K562 (cell line): ENCODE measurements around the gene MTMR6. TPM values are rescaled to one million over a fixed set of nuclear protein-coding genes. Genes with fewer than 3 reads are reported as not detected.

Experiments used
- ATAC-seq: fragments of 200-7000 bp; cut with Tn5 transposase; 3 replicates; pipeline ENCODE4 v1.9.1; 2020; ENCODE audit warnings: moderate library complexity
- BruUV-seq: library from RNA; stranded (reverse); fragments of 400-500 nt; replicated peaks from 2 replicates; lab custom pipeline; 2021; lab: Mats Ljungman, UMichigan
- CTCF ChIA-PET: fragments of 300-600 bp; formaldehyde crosslinking; extraction: SDS; loops from one replicate; lab custom pipeline; 2021; ENCODE audit warnings: low intra/inter-chr PET ratio; lab: Yijun Ruan, JAX
- POLR2A ChIA-PET: fragments of 300-600, 350-650 bp; sonication (Branson Sonifier 250); formaldehyde crosslinking; extraction: SDS; loops from one replicate; lab custom pipeline; 2021; ENCODE audit warnings: antibody characterized with exemption, inconsistent platforms; lab: Yijun Ruan, JAX
- DNase-seq, 4 experiments: peaks; one replicate each; pipeline versions ENCODE4 v3.0.0 to v3.0.0-alpha.2; 2011 to 2018; ENCODE audit warnings: low spot score in 3 of 4, mixed read lengths in 3 of 4; ENCODE audit errors: extremely low read depth in 1 of 4
- FAIRE-seq: peaks from 2 replicates; lab custom pipeline; 2011; peaks lifted over from hg19 to GRCh38; lab: Jason Lieb, UNC
- H2AFZ ChIP-seq: 2 replicates; pipeline ENCODE4 v1.6.0; 2011; ENCODE audit warnings: low read depth, low read length, control low read depth, inconsistent platforms
- H3K27ac ChIP-seq: fragments of 200-600 bp; 3 replicates; pipeline ENCODE4 v1.8.0; 2011; ENCODE audit warnings: low read depth, mild to moderate bottlenecking, control low read depth, inconsistent platforms, low read length, moderate library complexity, mixed read lengths; ENCODE audit errors: extremely low read depth
- H3K27me3 ChIP-seq, 2 experiments: fragments of 300-600 bp in 1 of 2; 2 replicates in 1 of 2; 3 replicates in 1 of 2; pipeline versions ENCODE4 v1.6.0 to v1.8.0; 2011; ENCODE audit warnings: inconsistent platforms in 2 of 2, low read length in 2 of 2, mild to moderate bottlenecking in 1 of 2, mixed read lengths in 1 of 2, moderate library complexity in 1 of 2; ENCODE audit not compliant: control insufficient read depth in 2 of 2, insufficient read depth in 2 of 2
- H3K36me3 ChIP-seq: fragments of 300-600 bp; 3 replicates; pipeline ENCODE4 v1.8.0; 2011; ENCODE audit warnings: mild to moderate bottlenecking, low read length, inconsistent platforms; ENCODE audit not compliant: control insufficient read depth, insufficient read depth
- H3K4me1 ChIP-seq, 2 experiments: fragments of 200-600 bp in 1 of 2; replicated peaks in 1 of 2; 2 replicates in 1 of 2; 3 replicates in 1 of 2; pipeline versions ENCODE4 v1.5.1 to v1.8.0; 2011; ENCODE audit warnings: inconsistent platforms in 2 of 2, low read length in 2 of 2, mild to moderate bottlenecking in 1 of 2, mixed read lengths in 1 of 2, moderate library complexity in 1 of 2; ENCODE audit not compliant: control insufficient read depth in 2 of 2, insufficient read depth in 2 of 2
- H3K4me2 ChIP-seq: 2 replicates; pipeline ENCODE4 v1.6.1; 2011; ENCODE audit warnings: low read length, control low read depth, inconsistent platforms, mixed read lengths; ENCODE audit not compliant: insufficient read depth
- H3K4me3 ChIP-seq: fragments of 200-600 bp; sonication (generic), shearing (Covaris generic); 2 replicates; pipeline ENCODE4 v1.5.1; 2016; ENCODE audit warnings: control low read depth, inconsistent platforms
- H3K79me2 ChIP-seq: fragments of 200-600 bp; 3 replicates; pipeline ENCODE4 v1.8.0; 2011; ENCODE audit warnings: low read length, inconsistent platforms; ENCODE audit not compliant: control insufficient read depth, insufficient read depth
- H3K9ac ChIP-seq, 2 experiments: 2 replicates each; pipeline versions ENCODE4 v1.6.0 to v1.6.1; 2011; ENCODE audit warnings: low read depth in 2 of 2, low read length in 2 of 2, control low read depth in 1 of 2, inconsistent platforms in 1 of 2, mild to moderate bottlenecking in 1 of 2, mixed read lengths in 1 of 2; ENCODE audit not compliant: insufficient read depth in 1 of 2
- H3K9me1 ChIP-seq: one replicate; pipeline ENCODE4 v1.6.0; 2011; ENCODE audit warnings: inconsistent platforms, mild to moderate bottlenecking, low read length, moderate library complexity; ENCODE audit not compliant: control insufficient read depth, insufficient read depth
- H3K9me3 ChIP-seq: replicated peaks from 2 replicates; pipeline ENCODE4 v1.5.1; 2011; ENCODE audit warnings: low read depth, low read length, inconsistent platforms; ENCODE audit not compliant: control insufficient read depth, insufficient read depth
- H4K20me1 ChIP-seq: replicated peaks from 2 replicates; pipeline ENCODE4 v1.6.1; 2011; ENCODE audit warnings: low read length, inconsistent platforms, mixed read lengths; ENCODE audit not compliant: control insufficient read depth, insufficient read depth
- ARID2 ChIP-seq: fragments of 450-650 bp; IDR thresholded peaks from 2 replicates; pipeline ENCODE4 v1.6.1; 2017; ENCODE audit warnings: antibody characterized with exemption, mild to moderate bottlenecking
- CHCHD3 ChIP-seq: fragments of 250-450 bp; sonication (Bioruptor Pico); IDR thresholded peaks from 2 replicates; pipeline ENCODE4 v2.1.2; 2022; ENCODE audit warnings: mild to moderate bottlenecking
- HMBOX1 ChIP-seq: sonication (generic); IDR thresholded peaks from 2 replicates; pipeline ENCODE4 v1.6.1; 2016
- L3MBTL2 ChIP-seq: fragments of 450-650 bp; IDR thresholded peaks from 2 replicates; pipeline ENCODE4 v1.6.1; 2016; ENCODE audit warnings: mild to moderate bottlenecking, moderate library complexity
- MAFG ChIP-seq: fragments of 450-650 bp; conservative IDR thresholded peaks from 2 replicates; pipeline ENCODE4 v1.6.1; 2016; ENCODE audit warnings: missing genetic modification characterization, missing compliant biosample characterization
- MAFK ChIP-seq: IDR thresholded peaks from 2 replicates; pipeline ENCODE4 v1.6.1; 2011; ENCODE audit warnings: low read length, improper control_type of control experiment
- NFATC3 ChIP-seq: fragments of 450-650 bp; IDR thresholded peaks from 2 replicates; pipeline ENCODE4 v1.6.1; 2017; ENCODE audit warnings: mild to moderate bottlenecking
- RFX7 ChIP-seq: fragments of 250-450 bp; sonication (Bioruptor Pico); IDR thresholded peaks from 2 replicates; pipeline ENCODE4 v1.5.1; 2021; ENCODE audit warnings: mild to moderate bottlenecking
- SNRNP70 ChIP-seq: fragments of 200-400 bp; formaldehyde crosslinking; optimal IDR thresholded peaks from 2 replicates; pipeline ENCODE3; 2017; ENCODE audit warnings: low read depth, low read length
- STAT5A ChIP-seq: IDR thresholded peaks from 2 replicates; pipeline ENCODE4 v1.6.1; 2012; ENCODE audit warnings: low read length, inconsistent platforms, borderline replicate concordance
- VEZF1 ChIP-seq: fragments of 200-800 bp; sonication (Bioruptor generic); IDR thresholded peaks from 2 replicates; pipeline ENCODE4 v1.6.1; 2017; ENCODE audit warnings: missing genetic modification characterization, missing compliant biosample characterization
- ZNF316 ChIP-seq: fragments of 450-650 bp; IDR thresholded peaks from 2 replicates; pipeline ENCODE4 v1.6.1; 2016
- ZNF639 ChIP-seq, 2 experiments: fragments of 200-800 bp in 1 of 2; sonication (Bioruptor generic) in 1 of 2; sonication (generic) in 1 of 2; formaldehyde crosslinking in 1 of 2; IDR thresholded peaks in 1 of 2; conservative IDR thresholded peaks in 1 of 2; 2 replicates each; pipeline versions ENCODE4 v1.5.0 to v1.6.1; 2016 to 2020; ENCODE audit warnings: missing compliant biosample characterization in 1 of 2, missing genetic modification characterization in 1 of 2, missing genetic modification reagents in 1 of 2
- ZNF785 ChIP-seq: fragments of 250-450 bp; sonication (Bioruptor Pico); IDR thresholded peaks from 2 replicates; pipeline ENCODE4 v1.4.0; 2020; ENCODE audit warnings: mild to moderate bottlenecking
- WGBS: fragments of 100-300 bp; shearing (Covaris generic); methylation state at CpG from one replicate; pipeline ENCODE4 v1.1.6; 2016; ENCODE audit warnings: low coverage, mixed read lengths; ENCODE audit not compliant: insufficient coverage; ENCODE audit errors: missing lambda C conversion rate; 5-methylcytosine and 5-hydroxymethylcytosine counted together
- in situ Hi-C: fragments of 300-500 bp; cut with MboI; formaldehyde crosslinking; loops from 4 replicates; pipeline ENCODE4 v1.15.0; 2018; ENCODE audit warnings: inconsistent platforms, mixed read lengths
- intact Hi-C: fragments of 100-400 bp; cut with micrococcal nuclease; formaldehyde crosslinking; loops from 2 replicates; pipeline ENCODE4 v1.14.2; 2022
- polyA plus RNA-seq, 8 experiments: library from polyadenylated mRNA; depleted of rRNA in 4 of 8; stranded (reverse) in 5 of 8; unstranded in 3 of 8; fragments of >200 nt; fragmentation: Nextera tagmentation in 2 of 8; fragmentation: Illumina TruSeq in 1 of 8; extraction: Ambion mirVana in 2 of 8; extraction: Trizol in 1 of 8; gene quantifications; 2 replicates each; pipeline versions ENCODE4 v1.2.1 to v1.2.3, GENCODE V29; 2011 to 2014; ENCODE audit warnings: inconsistent platforms in 1 of 8, missing spikeins in 1 of 8
- total RNA-seq, 7 experiments: library from RNA; depleted of rRNA in 6 of 7; stranded (reverse); fragments of >200 nt in 6 of 7; fragmentation: Illumina TruSeq in 2 of 7; extraction: Trizol in 2 of 7; gene quantifications; 2 replicates each; pipeline versions ENCODE4 v1.2.1 to v1.2.3, GENCODE V29; 2011 to 2021; ENCODE audit warnings: low replicate concordance in 1 of 7

The MTMR6 gene
- total and polyA plus RNA-seq, 9 of the 15 experiments (the other 6 are each of a cell fraction or from before 2014, with no cell fraction given), result 3.9 to 10.8 (median 7.7) TPM

GRCh38 chr13:25295228-25295627 lies 7.9 kb upstream of the MTMR6 start:
- Histone ChIP-seq H3K4me2 (no peak overlapping the region), H3K4me1 (peaks cover 0 to 9% of the 10 kb centered on the region in 2 experiments; a peak in 2 of 5 replicates), H3K27ac (no peak overlapping the region), H2AFZ (0 out of 2 replicates have a peak overlapping the region, but pooled peaks have one; percentile 22), H4K20me1 (no peaks in the 10 kb centered on the region), H3K36me3 (no peaks in the 10 kb centered on the region), H3K79me2 (no peaks in the 10 kb centered on the region), H3K27me3 (no peaks in the 10 kb centered on the region), H3K9me1 (no peaks in the 10 kb centered on the region), H3K4me3 (no peak overlapping the region), H3K9me3 (no peaks in the 10 kb centered on the region), H3K9ac (no peak overlapping the region)
- BruUV-seq, result no TSS peak
- WGBS, result 6% methylated on average over 2 of the region's 3 CpGs
- CTCF ChIA-PET, result no interaction called here
- TF ChIP-seq ZNF785 (CRISPR knock-in tag), result no peak
- TF ChIP-seq NFATC3, result no peak
- no peak for TF ChIP-seq RFX7
- no peak for TF ChIP-seq SNRNP70
- TF ChIP-seq STAT5A, result no peak
- DNase-seq (no peak), FAIRE-seq (no peak), ATAC-seq (no peak)
- POLR2A ChIA-PET, result interaction anchor here (1.1 kb wide), 1 partner anchor 12 kb away, joined by 3 read pairs; no protein-coding TSS in a partner anchor
- intact Hi-C loops, result no loop called here
- in situ Hi-C loops, result no loop called here

GRCh38 chr13:25292301-25292700 lies 5.0 kb upstream of the MTMR6 start:
- peak; percentile 26 for FAIRE-seq
- 8% methylated on average over 1 of the region's 1 CpG for WGBS
- peak; percentile 76 for TF ChIP-seq MAFG
- peak; percentile 46 for TF ChIP-seq MAFK
- TF ChIP-seq L3MBTL2, result peak; percentile 22; the same call in 1 of the 2 replicates
- TF ChIP-seq ARID2, result no peak
- TF ChIP-seq HMBOX1, result peak; percentile 82
- TF ChIP-seq VEZF1 (CRISPR knock-in tag), result peak; percentile 50
- no peak for TF ChIP-seq CHCHD3
- no peak for TF ChIP-seq ZNF639 (CRISPR knock-in tag; conservative IDR thresholded peaks at IDR 0.05 in 1 of 2, IDR thresholded peaks at IDR 0.05 in 1 of 2)
- peak; percentile 91 for TF ChIP-seq ZNF316

More at GRCh38 chr13:25292301-25292700, 5.0 kb upstream of the MTMR6 start:
- peaks cover 2 to 15% of the 10 kb centered on the region in 2 experiments; a peak in 4 of 5 replicates for H3K4me1 ChIP-seq
- H3K4me3 ChIP-seq, result no peak overlapping the region
- in situ Hi-C loops (no loop called here), intact Hi-C loops (no loop called here)
- no peaks in the 10 kb centered on the region for H3K9me3 ChIP-seq
- ChIA-PET CTCF (no interaction called here), POLR2A (no interaction called here)
- no peaks in the 10 kb centered on the region for H4K20me1 ChIP-seq
- H3K9ac ChIP-seq, result no peak overlapping the region
- H2AFZ ChIP-seq, result peak overlapping the region; percentile 67
- DNase-seq (peak; percentile 20 to 33 (median 26)), ATAC-seq (peak; percentile 49)
- H3K4me2 ChIP-seq, result no peak overlapping the region; the same call in 1 of the 2 replicates
- no peak overlapping the region for H3K27ac ChIP-seq
- H3K27me3 ChIP-seq, result no peaks in the 10 kb centered on the region
- H3K36me3 ChIP-seq, result no peaks in the 10 kb centered on the region
- no peaks in the 10 kb centered on the region for H3K79me2 ChIP-seq
- BruUV-seq, result no TSS peak
- H3K9me1 ChIP-seq, result no peaks in the 10 kb centered on the region
